GM18502 (cell line): ENCODE results near the gene LHFPL2.

Experiments used
- ATAC-seq: cut with Tn5 transposase; IDR thresholded peaks from one replicate; pipeline ENCODE4 v1.9.1; 2021; ENCODE audit warnings: mild to moderate bottlenecking; ENCODE audit not compliant: unreplicated experiment, poor library complexity

LHFPL2 gene

GRCh38 chr5:78509884-78510769 lies 138.4 kb downstream of the LHFPL2 start:
- peak; percentile 85 for ATAC-seq

GRCh38 chr5:78509145-78509865 lies 139.3 kb downstream of the LHFPL2 start:
- no peak for ATAC-seq

GRCh38 chr5:78508186-78508765 lies 140.3 kb downstream of the LHFPL2 start:
- ATAC-seq = no peak

- ATAC-seq = no peak
Observed at GRCh38 chr5:78507531-78507930, 141.0 kb downstream of the LHFPL2 start.

- ATAC-seq = no peak
Observed at GRCh38 chr5:78506261-78507024, 142.1 kb downstream of the LHFPL2 start.

- no peak for ATAC-seq
Observed at GRCh38 chr5:78505860-78506259, 142.7 kb downstream of the LHFPL2 start.

- no peak for ATAC-seq
Observed at GRCh38 chr5:78504704-78505677, 143.6 kb downstream of the LHFPL2 start.

- ATAC-seq = no peak
Observed at GRCh38 chr5:78503958-78504653, 144.5 kb downstream of the LHFPL2 start.

- ATAC-seq = no peak
Observed at GRCh38 chr5:78501411-78502352, 146.9 kb downstream of the LHFPL2 start.

GRCh38 chr5:78500871-78501270 lies 147.7 kb downstream of the LHFPL2 start:
- no peak for ATAC-seq

GRCh38 chr5:78500028-78500427 lies 148.5 kb downstream of the LHFPL2 start:
- ATAC-seq = no peak

- ATAC-seq = no peak
Observed at GRCh38 chr5:78499485-78499884, 149.1 kb downstream of the LHFPL2 start.

GRCh38 chr5:78497573-78498533 lies 150.7 kb downstream of the LHFPL2 start:
- no peak for ATAC-seq

- ATAC-seq = no peak
Observed at GRCh38 chr5:78496373-78496772, 152.2 kb downstream of the LHFPL2 start.

- ATAC-seq = no peak
Observed at GRCh38 chr5:78495800-78496199, 152.8 kb downstream of the LHFPL2 start.

GRCh38 chr5:78492650-78493049 lies 155.9 kb downstream of the LHFPL2 start:
- no peak for ATAC-seq

- no peak for ATAC-seq
Observed at GRCh38 chr5:78492224-78492623, 156.3 kb downstream of the LHFPL2 start.
